GM19468 (cell line): ENCODE data around the gene TNS3.

Experiments
- ATAC-seq: cut with Tn5 transposase; IDR thresholded peaks from one replicate; pipeline ENCODE4 v1.9.1; 2021; ENCODE audit warnings: mild to moderate bottlenecking, moderate library complexity, moderate number of reproducible peaks; ENCODE audit not compliant: unreplicated experiment; ENCODE audit errors: extremely low read depth

The TNS3 gene

DNA sequence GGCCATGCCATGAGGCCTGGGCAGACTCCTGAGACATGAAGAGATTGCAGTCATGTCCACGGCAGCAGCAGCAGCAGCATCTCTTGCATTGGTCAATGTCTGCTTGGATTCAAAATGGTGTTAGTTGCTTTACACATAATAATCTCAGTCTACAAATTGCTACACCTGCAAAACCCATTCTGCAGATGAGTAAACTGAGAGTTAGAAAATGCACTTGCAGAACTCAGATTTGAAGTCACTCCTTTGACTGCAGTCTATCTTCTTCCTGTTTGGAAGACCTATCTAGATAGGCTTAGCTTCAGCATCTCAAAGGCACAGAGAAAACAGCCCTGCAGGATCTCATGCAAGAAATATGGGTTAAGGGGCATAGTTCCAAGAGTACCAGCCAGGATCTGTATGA, 350.3 kb downstream of the TNS3 start:
- ATAC-seq = no peak

DNA sequence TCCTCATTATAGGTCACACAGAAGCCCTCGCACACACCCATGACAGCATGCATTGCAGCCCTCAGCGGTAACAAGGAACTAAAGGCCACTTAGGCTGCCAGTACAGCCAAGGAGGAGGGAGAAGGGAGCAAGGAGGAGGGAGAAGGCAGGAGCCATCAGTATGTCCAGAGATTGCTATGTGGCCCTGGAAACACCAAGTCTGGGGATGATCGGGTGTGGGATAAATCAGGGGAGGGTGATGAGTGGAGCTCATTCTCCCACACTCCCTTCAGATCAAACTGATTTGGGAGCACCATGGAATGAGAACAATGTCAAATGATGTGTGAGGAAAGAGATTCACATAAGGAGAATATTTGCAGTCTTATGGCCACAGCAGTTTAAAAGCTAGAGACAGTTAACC, 350.9 kb downstream of the TNS3 start:
- no peak for ATAC-seq

- no peak for ATAC-seq
These were observed 353.4 kb downstream of the TNS3 start for GRCh38 chr7:47228386-47229014.

DNA sequence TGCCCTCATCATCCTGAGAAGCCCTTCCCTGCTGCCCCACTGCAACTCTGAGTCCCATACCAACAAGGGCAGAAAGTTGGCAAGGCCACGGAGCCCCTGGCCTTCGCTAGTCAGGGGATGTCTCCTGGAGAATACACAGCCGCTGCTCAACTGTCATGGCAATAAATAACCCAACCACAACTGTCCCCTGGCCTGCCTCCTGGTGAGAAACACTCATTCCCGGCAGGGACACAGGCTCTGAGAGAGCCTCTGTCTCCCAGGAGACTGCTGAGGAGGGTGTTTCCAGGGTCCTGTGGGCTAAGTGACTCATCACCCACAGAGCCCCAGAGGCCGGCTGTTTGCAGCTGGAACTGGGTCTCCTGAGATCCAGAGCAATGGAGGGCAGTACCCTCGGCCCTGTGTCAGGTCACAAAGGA, 354.1 kb downstream of the TNS3 start:
- ATAC-seq = peak; percentile 65

GRCh38 chr7:47226696-47227095, 355.2 kb downstream of the TNS3 start:
- no peak for ATAC-seq

DNA sequence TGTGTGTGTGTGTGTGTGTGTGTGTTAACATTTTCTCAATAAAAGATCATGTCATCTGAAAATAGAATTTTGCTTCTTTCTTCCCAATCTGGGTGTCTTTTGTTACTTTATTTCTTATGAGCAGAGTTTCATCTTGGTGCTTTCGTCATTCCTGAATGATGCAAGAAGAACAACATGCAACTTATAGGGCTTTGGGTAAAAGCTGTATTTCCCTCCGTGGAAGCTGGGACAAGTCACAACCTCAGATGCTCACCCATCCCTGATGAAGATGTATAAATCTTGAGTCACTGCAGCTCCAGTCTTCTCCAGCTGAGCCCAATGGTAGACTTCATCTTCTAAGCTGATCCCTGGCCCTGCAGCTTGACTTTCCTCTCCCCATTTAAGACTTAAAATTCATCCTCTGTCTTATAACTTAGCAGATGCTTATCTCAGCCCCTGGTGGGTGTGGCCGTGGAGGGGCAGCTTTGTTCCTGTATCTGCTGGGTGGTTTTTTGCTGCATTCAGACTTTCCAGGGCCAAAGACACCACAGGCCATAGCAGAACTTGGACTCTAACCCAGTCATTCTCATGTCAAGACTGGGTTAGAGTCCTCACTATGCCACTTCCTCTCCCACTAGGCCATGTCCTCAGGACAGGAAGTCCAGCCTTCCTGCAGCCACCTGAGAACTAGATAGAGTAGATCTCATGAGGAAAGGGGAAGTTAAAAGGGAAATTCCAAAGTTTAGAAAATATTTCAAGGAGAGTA, 356.4 kb downstream of the TNS3 start:
- no peak for ATAC-seq
